Measurements from ENCODE around the gene GPC1.

The GPC1 gene

GRCh38 chr2:240442891-240443715 is 7.6 kb downstream of the GPC1 start:
- DNase-seq (ENCODE audit: low spot score): no peak

GRCh38 chr2:240443891-240444301 is 8.4 kb downstream of the GPC1 start:
- DNase-seq (ENCODE audit: low spot score): no peak

GRCh38 chr2:240444464-240444863 is 9.0 kb downstream of the GPC1 start:
- DNase-seq (ENCODE audit: low spot score): no peak

- no peak for DNase-seq (ENCODE audit: low spot score)
Observed at GRCh38 chr2:240445961-240446663, 10.6 kb downstream of the GPC1 start.

- no peak for DNase-seq (ENCODE audit: low spot score)
Observed at GRCh38 chr2:240446664-240447175, 11.3 kb downstream of the GPC1 start.

GRCh38 chr2:240447331-240447730 is 11.9 kb downstream of the GPC1 start:
- DNase-seq (ENCODE audit: low spot score): no peak

- no peak for DNase-seq (ENCODE audit: low spot score)
Observed at GRCh38 chr2:240447934-240448333, 12.5 kb downstream of the GPC1 start.

GRCh38 chr2:240448387-240449274 is 13.2 kb downstream of the GPC1 start:
- DNase-seq (ENCODE audit: low spot score): no peak

GRCh38 chr2:240449764-240450531 is 14.5 kb downstream of the GPC1 start:
- DNase-seq (ENCODE audit: low spot score): no peak

GRCh38 chr2:240450532-240451107 is 15.2 kb downstream of the GPC1 start:
- DNase-seq (ENCODE audit: low spot score): no peak

- no peak for DNase-seq (ENCODE audit: low spot score)
Observed at GRCh38 chr2:240451108-240451611, 15.7 kb downstream of the GPC1 start.

- no peak for DNase-seq (ENCODE audit: low spot score)
Observed at GRCh38 chr2:240451791-240452461, 16.5 kb downstream of the GPC1 start.

GRCh38 chr2:240452462-240453256 is 17.2 kb downstream of the GPC1 start:
- DNase-seq (ENCODE audit: low spot score): no peak

- DNase-seq (ENCODE audit: low spot score): no peak
Observed at GRCh38 chr2:240453461-240454105, 18.1 kb downstream of the GPC1 start.

GRCh38 chr2:240454106-240454901 is 18.8 kb downstream of the GPC1 start:
- no peak for DNase-seq (ENCODE audit: low spot score)

- no peak for DNase-seq (ENCODE audit: low spot score)
Observed at GRCh38 chr2:240455272-240455646, 19.8 kb downstream of the GPC1 start.

GRCh38 chr2:240455647-240456446 is 20.4 kb downstream of the GPC1 start:
- no peak for DNase-seq (ENCODE audit: low spot score)

Data from germinal center (tissue), 1 donor.